Endodermal cell (in vitro differentiated cells): ENCODE data around the gene SRSF4. TPM values are rescaled to one million over a fixed set of nuclear protein-coding genes. Genes with fewer than 3 reads are reported as not detected.

ENCODE experiments used
- DNase-seq: peaks from one replicate; pipeline ENCODE4 v3.0.0-alpha.2; 2017
- H3K27ac ChIP-seq: 2 replicates; pipeline ENCODE4 v1.5.1; 2013; ENCODE audit warnings: mild to moderate bottlenecking, low read depth, low read length, moderate library complexity
- H3K27me3 ChIP-seq: 2 replicates; pipeline ENCODE4 v1.6.1; 2013; ENCODE audit warnings: mild to moderate bottlenecking, low read length, moderate library complexity; ENCODE audit not compliant: insufficient read depth, control insufficient read depth, poor library complexity, severe bottlenecking
- H3K36me3 ChIP-seq: 2 replicates; pipeline ENCODE4 v1.7.0; 2013; ENCODE audit warnings: mild to moderate bottlenecking, low read length, moderate library complexity; ENCODE audit not compliant: control insufficient read depth, insufficient read depth
- H3K4me1 ChIP-seq: one replicate; pipeline ENCODE4 v1.7.0; 2013; ENCODE audit warnings: low read length; ENCODE audit not compliant: control insufficient read depth, insufficient read depth
- H3K4me3 ChIP-seq: 2 replicates; pipeline ENCODE4 v1.5.1; 2013; ENCODE audit warnings: mild to moderate bottlenecking, low read length, moderate library complexity
- H3K9ac ChIP-seq: 2 replicates; pipeline ENCODE4 v1.6.1; 2013; ENCODE audit warnings: mild to moderate bottlenecking, low read length, moderate library complexity; ENCODE audit not compliant: poor library complexity, severe bottlenecking; ENCODE audit errors: extremely low read depth
- H3K9me3 ChIP-seq: 2 replicates; pipeline ENCODE4 v1.6.1; 2013; ENCODE audit warnings: mild to moderate bottlenecking, low read length, moderate library complexity; ENCODE audit not compliant: control insufficient read depth
- H3K27ac Mint-ChIP-seq: 2 replicates; pipeline ENCODE4 v1.8.0; 2020; ENCODE audit warnings: mixed read lengths
- H3K27me3 Mint-ChIP-seq: 2 replicates; pipeline ENCODE4 v1.8.0; 2021; ENCODE audit warnings: mild to moderate bottlenecking, mixed read lengths; ENCODE audit not compliant: insufficient read depth
- H3K36me3 Mint-ChIP-seq: 2 replicates; pipeline ENCODE4 v1.8.0; 2020; ENCODE audit warnings: low read depth, mixed read lengths
- H3K4me1 Mint-ChIP-seq: 2 replicates; pipeline ENCODE4 v1.8.0; 2020; ENCODE audit warnings: mixed read lengths
- H3K4me3 Mint-ChIP-seq: 2 replicates; pipeline ENCODE4 v1.8.0; 2020; ENCODE audit warnings: mild to moderate bottlenecking, moderate library complexity, mixed read lengths
- H3K9me3 Mint-ChIP-seq: 2 replicates; pipeline ENCODE4 v1.8.0; 2020; ENCODE audit warnings: mild to moderate bottlenecking, mixed read lengths
- CTCF ChIP-seq: fragments of 200-600 bp; sonication (generic); conservative IDR thresholded peaks from 2 replicates; pipeline ENCODE4 v1.5.0; 2021; ENCODE audit warnings: antibody characterized with exemption, mild to moderate bottlenecking
- WGBS, 2 experiments: methylation state at CpG; one replicate each; pipeline versions ENCODE4 v1.1.5 to v1.1.7; 2013; ENCODE audit warnings: missing lambda C conversion rate in 2 of 2, mixed read lengths in 1 of 2; ENCODE audit not compliant: insufficient coverage in 1 of 2, insufficient read length in 1 of 2; 5-methylcytosine and 5-hydroxymethylcytosine counted together
- total RNA-seq, 2 donors: library from RNA; stranded (reverse); fragmentation: NEBNext Ultra II Directional in 1 of 2; extraction: Animal tissue kit (Norgen Biotek cat#: 25700) in 1 of 2; gene quantifications; 2 replicates in 1 of 2; 3 replicates in 1 of 2; pipeline ENCODE4 v1.2.1, GENCODE V29; 2021

Gene SRSF4
- total RNA-seq, 2 donors from 2014 or later: 89.1 to 107 TPM

GRCh38 chr1:29123053-29123886, 58.4 kb downstream of the SRSF4 start:
- Histone ChIP-seq H3K4me1 (peaks cover 8% of the 10 kb centered on the region), H3K27me3 (no peaks in the 10 kb centered on the region), H3K9me3 (no peaks in the 10 kb centered on the region), H3K27ac (no peak overlapping the region), H3K36me3 (peaks cover 14% of the 10 kb centered on the region), H3K4me3 (peak overlapping the region; percentile 86), H3K9ac (peak overlapping the region; percentile 83)
- Mint-ChIP-seq H3K4me3 (peak overlapping the region; percentile 79), H3K27me3 (peaks cover 4% of the 10 kb centered on the region), H3K4me1 (peaks cover 12% of the 10 kb centered on the region), H3K9me3 (no peaks in the 10 kb centered on the region), H3K27ac (peak overlapping the region; percentile 80), H3K36me3 (peaks cover 9% of the 10 kb centered on the region)
- TF ChIP-seq CTCF: no peak
- 2% methylated on average over 22 to 70 of the region's 70 CpGs for WGBS, 2 experiments
- DNase-seq: peak; percentile 82

- H3K27me3 ChIP-seq: no peaks in the 10 kb centered on the region
- no peaks in the 10 kb centered on the region for H3K9me3 ChIP-seq
- peaks cover 14% of the 10 kb centered on the region for H3K36me3 ChIP-seq
- no peaks in the 10 kb centered on the region for H3K9me3 Mint-ChIP-seq
- peak overlapping the region; percentile 83 for H3K9ac ChIP-seq
- DNase-seq: peak; percentile 82
- H3K4me3 Mint-ChIP-seq: peak overlapping the region; percentile 79
- H3K27me3 Mint-ChIP-seq: peaks cover under 1% of the 10 kb centered on the region
- H3K27ac Mint-ChIP-seq: peak overlapping the region; percentile 80
- no peak for TF ChIP-seq CTCF
- H3K27ac ChIP-seq: no peak overlapping the region
- peaks cover 12% of the 10 kb centered on the region for H3K4me1 Mint-ChIP-seq
- 1 to 3% methylated on average over 24 to 34 of the region's 34 CpGs for WGBS, 2 experiments
- peaks cover 12% of the 10 kb centered on the region for H3K36me3 Mint-ChIP-seq
- H3K4me1 ChIP-seq: peaks cover 8% of the 10 kb centered on the region
- H3K4me3 ChIP-seq: peak overlapping the region; percentile 86
Observed at GRCh38 chr1:29122682-29123052, 59.0 kb downstream of the SRSF4 start.

- H3K4me3 ChIP-seq: peak overlapping the region; percentile 86
- no peak overlapping the region for H3K27ac ChIP-seq
- no peaks in the 10 kb centered on the region for H3K27me3 ChIP-seq
- Mint-ChIP-seq H3K27me3 (no peaks in the 10 kb centered on the region), H3K36me3 (peaks cover 16% of the 10 kb centered on the region), H3K4me1 (peaks cover 12% of the 10 kb centered on the region), H3K4me3 (peak overlapping the region; percentile 79), H3K9me3 (no peaks in the 10 kb centered on the region), H3K27ac (peak overlapping the region; percentile 92)
- peak overlapping the region; percentile 83 for H3K9ac ChIP-seq
- peak; percentile 93 for DNase-seq
- WGBS, 2 experiments: 1 to 4% methylated on average over 12 to 81 of the region's 81 CpGs
- no peak for TF ChIP-seq CTCF
- H3K9me3 ChIP-seq: no peaks in the 10 kb centered on the region
- peaks cover 8% of the 10 kb centered on the region for H3K4me1 ChIP-seq
- H3K36me3 ChIP-seq: peaks cover 14% of the 10 kb centered on the region
Observed at GRCh38 chr1:29121936-29122681, 59.6 kb downstream of the SRSF4 start.
